Endothelial cell of umbilical vein (primary cell): ENCODE measurements around the gene DEFB112.

Experiments used
- EZH2 ChIP-seq: IDR thresholded peaks from 2 replicates; pipeline ENCODE4 v1.6.1; 2012; ENCODE audit warnings: borderline replicate concordance, low read depth, mild to moderate bottlenecking, moderate library complexity, low read length, inconsistent platforms; ENCODE audit not compliant: severe bottlenecking
- TF ChIP-seq, protein P1 (sequence below), 2 donors: IDR thresholded peaks; 1 replicate in 1 of 2; 2 replicates in 1 of 2; pipeline ENCODE4 v1.5.1; 2011; ENCODE audit warnings: low read length in 2 of 2, mild to moderate bottlenecking in 2 of 2, moderate library complexity in 2 of 2, control low read depth in 1 of 2, inconsistent platforms in 1 of 2, low read depth in 1 of 2; ENCODE audit not compliant: insufficient read depth in 1 of 2; ENCODE audit errors: extremely low read depth in 1 of 2

DNA sequence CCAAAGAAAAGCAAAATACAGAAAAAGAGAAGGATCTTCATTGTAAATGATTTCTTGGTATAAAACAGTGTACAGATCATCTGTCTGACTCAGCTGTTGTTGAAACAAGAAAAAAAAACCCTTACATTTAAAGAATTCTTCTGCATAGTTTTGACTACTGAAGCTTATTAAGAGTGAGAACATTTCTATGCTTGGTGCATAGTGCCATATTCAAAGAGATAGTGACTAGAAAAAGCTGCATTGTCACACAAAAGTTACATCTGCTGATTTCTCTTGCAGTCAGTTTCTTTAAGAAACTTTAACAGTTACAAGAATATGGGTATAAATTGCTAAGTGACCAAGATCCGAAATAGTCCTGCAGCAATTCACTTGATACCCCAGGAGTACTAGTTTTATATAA is at the start of gene DEFB112:
- TF ChIP-seq, protein P1, sequence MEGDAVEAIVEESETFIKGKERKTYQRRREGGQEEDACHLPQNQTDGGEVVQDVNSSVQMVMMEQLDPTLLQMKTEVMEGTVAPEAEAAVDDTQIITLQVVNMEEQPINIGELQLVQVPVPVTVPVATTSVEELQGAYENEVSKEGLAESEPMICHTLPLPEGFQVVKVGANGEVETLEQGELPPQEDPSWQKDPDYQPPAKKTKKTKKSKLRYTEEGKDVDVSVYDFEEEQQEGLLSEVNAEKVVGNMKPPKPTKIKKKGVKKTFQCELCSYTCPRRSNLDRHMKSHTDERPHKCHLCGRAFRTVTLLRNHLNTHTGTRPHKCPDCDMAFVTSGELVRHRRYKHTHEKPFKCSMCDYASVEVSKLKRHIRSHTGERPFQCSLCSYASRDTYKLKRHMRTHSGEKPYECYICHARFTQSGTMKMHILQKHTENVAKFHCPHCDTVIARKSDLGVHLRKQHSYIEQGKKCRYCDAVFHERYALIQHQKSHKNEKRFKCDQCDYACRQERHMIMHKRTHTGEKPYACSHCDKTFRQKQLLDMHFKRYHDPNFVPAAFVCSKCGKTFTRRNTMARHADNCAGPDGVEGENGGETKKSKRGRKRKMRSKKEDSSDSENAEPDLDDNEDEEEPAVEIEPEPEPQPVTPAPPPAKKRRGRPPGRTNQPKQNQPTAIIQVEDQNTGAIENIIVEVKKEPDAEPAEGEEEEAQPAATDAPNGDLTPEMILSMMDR (IDR thresholded peaks at IDR 0.05; ENCODE audit: extremely low read depth in 1 of 2, insufficient read depth in 1 of 2, low read depth in 1 of 2, low read length in 2 of 2) = no peak
- no peak for TF ChIP-seq EZH2
